Stomach (tissue), 9 donors: ENCODE measurements around the gene VAMP8. TPM values are rescaled to one million over a fixed set of nuclear protein-coding genes. Genes with fewer than 3 reads are reported as not detected.
A peak's percentile ranks its signal among the peaks of the same experiment; 100 is the strongest.

Experiments used
- DNase-seq, 2 donors: peaks; one replicate each; pipeline versions ENCODE4 v3.0.0 to v3.0.0-alpha.2; 2013 to 2019
- H3K27ac ChIP-seq, 5 donors: fragments of 200-600 bp in 4 of 5; sonication (generic) in 4 of 5; one replicate each; pipeline ENCODE4 v1.5.1; 2013 to 2019; ENCODE audit warnings: mild to moderate bottlenecking in 1 of 5, moderate library complexity in 1 of 5
- H3K27me3 ChIP-seq, 3 donors: fragments of 200-600 bp; sonication (generic); one replicate each; pipeline ENCODE4 v1.5.1; 2017 to 2019; ENCODE audit warnings: mixed run types in 1 of 3
- H3K36me3 ChIP-seq, 4 donors: fragments of 200-600 bp; sonication (generic); 1 replicate in 3 of 4; 2 replicates in 1 of 4; pipeline ENCODE4 v1.5.1; 2016 to 2019
- H3K4me1 ChIP-seq, 4 donors: fragments of 200-600 bp; sonication (generic); one replicate each; pipeline ENCODE4 v1.5.1; 2016 to 2019
- H3K4me3 ChIP-seq, 4 donors: fragments of 200-600 bp; sonication (generic) in 3 of 4; one replicate each; pipeline ENCODE4 v1.5.1; 2016 to 2019; ENCODE audit warnings: mild to moderate bottlenecking in 1 of 4
- H3K9me3 ChIP-seq, 4 donors: fragments of 200-600 bp; sonication (generic); one replicate each; pipeline ENCODE4 v1.5.1; 2016 to 2019
- CTCF ChIP-seq, 7 experiments: fragments of 450-650 bp in 4 of 7; fragments of 200-600 bp in 3 of 7; sonication (generic) in 3 of 7; IDR thresholded peaks; one replicate each; pipeline ENCODE4 v1.5.1; 2016 to 2019; ENCODE audit warnings: antibody characterized with exemption in 7 of 7, control low read depth in 2 of 7, mild to moderate bottlenecking in 1 of 7
- EP300 ChIP-seq: sonication (generic); formaldehyde crosslinking; IDR thresholded peaks from one replicate; pipeline ENCODE4 v1.6.1; 2017; ENCODE audit warnings: antibody characterized with exemption
- POLR2A ChIP-seq, 4 donors: fragments of 450-650 bp; IDR thresholded peaks; one replicate each; pipeline ENCODE4 v1.6.1; 2016; ENCODE audit warnings: antibody characterized with exemption in 4 of 4, control low read depth in 2 of 4, mild to moderate bottlenecking in 1 of 4, moderate library complexity in 1 of 4
- POLR2AphosphoS5 ChIP-seq, 3 donors: sonication (generic); formaldehyde crosslinking; IDR thresholded peaks; one replicate each; pipeline ENCODE4 v1.6.1; 2016; ENCODE audit warnings: antibody characterized with exemption in 3 of 3
- WGBS, 5 donors: extraction: QIAGEN DNeasy Blood & Tissue Kit in 3 of 5; methylation state at CpG; one replicate each; pipeline versions ENCODE4 v1.1.5 to v1.1.7; 2013 to 2018; 5-methylcytosine and 5-hydroxymethylcytosine counted together
- intact Hi-C: fragments of 100-400 bp; cut with DNase I; formaldehyde crosslinking; loops from one replicate; pipeline ENCODE4 v1.15.1; 2023; ENCODE audit warnings: low total_unique reads
- polyA plus RNA-seq, 3 donors: library from polyadenylated mRNA; stranded (reverse); fragments of 200-250 nt; gene quantifications; one replicate each; pipeline ENCODE4 v1.2.3, GENCODE V29; 2013
- total RNA-seq, 5 donors: library from RNA; depleted of rRNA; stranded (reverse); fragments of >200 nt; gene quantifications; one replicate each; pipeline versions ENCODE4 v1.1.0 to v1.2.3, GENCODE V29; 2014 to 2016
- donor health status: healthy with polysubstance abuse.
- donor health status: Bipolar disorder and iron deficiency.
- donor health status: healthy.

VAMP8 gene
- total and polyA plus RNA-seq, 8 donors = 2.2 to 568 (median 191) TPM; not detected in 1

- Histone ChIP-seq H3K4me3 (peak overlapping the region; percentile 58 to 69 (median 62)), H3K36me3 (peaks cover 0 to 21% (median 8%) of the 10 kb centered on the region in 4 donors), H3K27ac (peak overlapping the region; percentile 87 to 94 (median 91)), H3K27me3 (no peaks in the 10 kb centered on the region), H3K9me3 (no peaks in the 10 kb centered on the region), H3K4me1 (peaks cover 53 to 80% (median 74%) of the 10 kb centered on the region in 4 donors)
- peak; percentile 54 to 85 for DNase-seq
- intact Hi-C loops = no loop called here
- TF ChIP-seq EP300 (no peak), POLR2AphosphoS5 (IDR thresholded peaks at IDR 0.05) (peak; percentile 51 to 89 (median 75))
- 18 to 32% (median 31%) methylated on average over 8 to 9 of the region's 9 CpGs for WGBS, 5 donors
These were observed 7.7 kb downstream of the VAMP8 start for GRCh38 chr2:85584857-85585780.

- peaks cover 0 to 21% (median 8%) of the 10 kb centered on the region in 4 donors for H3K36me3 ChIP-seq
- WGBS, 5 donors = 50 to 77% (median 53%) methylated on average over 1 of the region's 1 CpG
- no peaks in the 10 kb centered on the region for H3K27me3 ChIP-seq
- intact Hi-C loops = no loop called here
- TF ChIP-seq CTCF (IDR thresholded peaks at IDR 0.05) = no peak
- peak in 2 of 3 donors; percentile 40 to 81 for TF ChIP-seq POLR2AphosphoS5 (IDR thresholded peaks at IDR 0.05)
- peaks cover 56 to 83% (median 77%) of the 10 kb centered on the region in 4 donors for H3K4me1 ChIP-seq
- H3K9me3 ChIP-seq = no peaks in the 10 kb centered on the region
- peak overlapping the region; percentile 87 to 94 (median 91) for H3K27ac ChIP-seq
- DNase-seq = no peak
- no peak overlapping the region for H3K4me3 ChIP-seq
These were observed 8.4 kb downstream of the VAMP8 start for GRCh38 chr2:85585781-85586105.

- intact Hi-C loops = no loop called here
- Histone ChIP-seq H3K27me3 (no peaks in the 10 kb centered on the region), H3K36me3 (no peaks in the 10 kb centered on the region), H3K9me3 (no peaks in the 10 kb centered on the region), H3K4me1 (peaks cover 66 to 99% (median 89%) of the 10 kb centered on the region in 4 donors), H3K27ac (peak overlapping the region; percentile 19 to 94 (median 91)), H3K4me3 (no peak overlapping the region)
- WGBS, 5 donors = 65 to 86% (median 81%) methylated on average over 4 of the region's 4 CpGs
- TF ChIP-seq EP300 (no peak), POLR2AphosphoS5 (IDR thresholded peaks at IDR 0.05) (no peak), POLR2A (IDR thresholded peaks at IDR 0.05) (no peak), CTCF (IDR thresholded peaks at IDR 0.05) (no peak)
- DNase-seq = no peak
These were observed 10.8 kb downstream of the VAMP8 start for GRCh38 chr2:85588236-85588635.

GRCh38 chr2:85588645-85589044, 11.3 kb downstream of the VAMP8 start:
- peak overlapping the region in 4 of 5 donors; percentile 71 to 94 (median 91) for H3K27ac ChIP-seq
- no peaks in the 10 kb centered on the region for H3K9me3 ChIP-seq
- no peak for DNase-seq
- 82 to 89% (median 85%) methylated on average over 4 of the region's 4 CpGs for WGBS, 5 donors
- TF ChIP-seq POLR2A (IDR thresholded peaks at IDR 0.05) (no peak), EP300 (no peak), POLR2AphosphoS5 (IDR thresholded peaks at IDR 0.05) (no peak), CTCF (IDR thresholded peaks at IDR 0.05) (no peak)
- no peak overlapping the region for H3K4me3 ChIP-seq
- H3K36me3 ChIP-seq = no peaks in the 10 kb centered on the region
- peaks cover 63 to 95% (median 85%) of the 10 kb centered on the region in 4 donors for H3K4me1 ChIP-seq
- no peaks in the 10 kb centered on the region for H3K27me3 ChIP-seq
- intact Hi-C loops = no loop called here

- Histone ChIP-seq H3K4me3 (no peak overlapping the region), H3K4me1 (peaks cover 57 to 92% (median 84%) of the 10 kb centered on the region in 4 donors), H3K9me3 (no peaks in the 10 kb centered on the region), H3K27me3 (no peaks in the 10 kb centered on the region), H3K36me3 (no peaks in the 10 kb centered on the region), H3K27ac (peak overlapping the region; percentile 30 to 94 (median 91))
- TF ChIP-seq POLR2AphosphoS5 (IDR thresholded peaks at IDR 0.05) (no peak), POLR2A (IDR thresholded peaks at IDR 0.05) (no peak), CTCF (IDR thresholded peaks at IDR 0.05) (no peak), EP300 (no peak)
- no peak for DNase-seq
- WGBS, 5 donors = 78 to 93% (median 86%) methylated on average over 4 of the region's 4 CpGs
- intact Hi-C loops = no loop called here
These were observed 11.8 kb downstream of the VAMP8 start for GRCh38 chr2:85589181-85589580.
